HepG2 (cell line): ENCODE data around the gene PLA2G7. TPM values are rescaled to one million over a fixed set of nuclear protein-coding genes. Genes with fewer than 3 reads are reported as not detected.

ENCODE experiments used
- GFI1 ChIP-seq: sonication (generic); formaldehyde crosslinking; IDR thresholded peaks from 2 replicates; pipeline ENCODE4 v1.5.0; 2020; ENCODE audit warnings: missing genetic modification reagents, mild to moderate bottlenecking, borderline replicate concordance
- REXO4 ChIP-seq: sonication (generic); formaldehyde crosslinking; IDR thresholded peaks from 2 replicates; pipeline ENCODE4 v1.8.0; 2022; ENCODE audit warnings: missing genetic modification reagents, mild to moderate bottlenecking, borderline replicate concordance
- RORA ChIP-seq: sonication (generic); formaldehyde crosslinking; IDR thresholded peaks from 2 replicates; pipeline ENCODE4 v1.5.0; 2020; ENCODE audit warnings: mild to moderate bottlenecking, missing genetic modification reagents, moderate library complexity
- ZNF556 ChIP-seq: sonication (generic); formaldehyde crosslinking; IDR thresholded peaks from 2 replicates; pipeline ENCODE4 v1.4.0; 2020; ENCODE audit warnings: mild to moderate bottlenecking, missing genetic modification reagents, borderline replicate concordance
- polyA plus RNA-seq, 8 experiments: library from polyadenylated mRNA; depleted of rRNA in 3 of 8; stranded (reverse) in 7 of 8; unstranded in 1 of 8; fragments of >200 nt; fragmentation: Illumina TruSeq in 4 of 8; extraction: Trizol in 4 of 8; gene quantifications; 2 replicates each; pipeline versions ENCODE4 v1.2.1 to v1.2.3, GENCODE V29; 2011 to 2016; ENCODE audit warnings: low read depth in 4 of 8, missing spikeins in 1 of 8, mixed read lengths in 1 of 8; ENCODE audit not compliant: insufficient read depth in 1 of 8
- total RNA-seq, 5 experiments: library from RNA; depleted of rRNA; stranded (reverse); fragments of >200 nt; fragmentation: Illumina TruSeq; extraction: Trizol; gene quantifications; 2 replicates each; pipeline ENCODE4 v1.2.3, GENCODE V29; 2016; ENCODE audit warnings: low read depth in 1 of 5
- TF ChIP-seq, protein P1 (sequence below): sonication (generic); formaldehyde crosslinking; IDR thresholded peaks from 2 replicates; pipeline ENCODE4 v1.4.0; 2020; ENCODE audit warnings: missing genetic modification reagents, borderline replicate concordance
- TF ChIP-seq, protein P2 (sequence below), 2 experiments: sonication (generic) in 1 of 2; formaldehyde crosslinking in 1 of 2; IDR thresholded peaks; 2 replicates each; pipeline versions ENCODE4 v1.4.0 to v1.6.1; 2016 to 2020; ENCODE audit warnings: borderline replicate concordance in 1 of 2, low read depth in 1 of 2, mild to moderate bottlenecking in 1 of 2, missing genetic modification reagents in 1 of 2

PLA2G7 gene
- total and polyA plus RNA-seq, 2 of the 13 experiments (the other 11 are each of a cell fraction or from before 2014, with no cell fraction given): not detected

DNA sequence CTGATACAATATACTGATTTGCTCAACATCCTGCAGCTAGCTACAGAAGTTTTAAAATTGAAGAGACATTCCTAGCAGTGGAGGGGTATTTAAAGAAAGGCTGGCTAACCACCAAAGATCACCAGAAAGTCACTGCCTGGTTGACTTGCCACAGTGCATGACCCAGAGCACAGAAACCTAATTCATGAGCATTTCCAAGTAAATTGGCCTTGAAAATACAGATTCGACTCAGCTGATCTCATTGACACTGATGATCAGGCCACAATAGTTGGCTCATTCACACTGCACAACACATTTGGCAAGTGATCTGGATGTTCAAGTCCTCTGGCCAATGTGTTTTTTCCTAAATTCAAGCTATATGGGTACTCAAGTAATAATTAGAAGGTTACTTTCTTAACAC is 60.8 kb downstream of the PLA2G7 start (continued):
- TF ChIP-seq, protein P1, sequence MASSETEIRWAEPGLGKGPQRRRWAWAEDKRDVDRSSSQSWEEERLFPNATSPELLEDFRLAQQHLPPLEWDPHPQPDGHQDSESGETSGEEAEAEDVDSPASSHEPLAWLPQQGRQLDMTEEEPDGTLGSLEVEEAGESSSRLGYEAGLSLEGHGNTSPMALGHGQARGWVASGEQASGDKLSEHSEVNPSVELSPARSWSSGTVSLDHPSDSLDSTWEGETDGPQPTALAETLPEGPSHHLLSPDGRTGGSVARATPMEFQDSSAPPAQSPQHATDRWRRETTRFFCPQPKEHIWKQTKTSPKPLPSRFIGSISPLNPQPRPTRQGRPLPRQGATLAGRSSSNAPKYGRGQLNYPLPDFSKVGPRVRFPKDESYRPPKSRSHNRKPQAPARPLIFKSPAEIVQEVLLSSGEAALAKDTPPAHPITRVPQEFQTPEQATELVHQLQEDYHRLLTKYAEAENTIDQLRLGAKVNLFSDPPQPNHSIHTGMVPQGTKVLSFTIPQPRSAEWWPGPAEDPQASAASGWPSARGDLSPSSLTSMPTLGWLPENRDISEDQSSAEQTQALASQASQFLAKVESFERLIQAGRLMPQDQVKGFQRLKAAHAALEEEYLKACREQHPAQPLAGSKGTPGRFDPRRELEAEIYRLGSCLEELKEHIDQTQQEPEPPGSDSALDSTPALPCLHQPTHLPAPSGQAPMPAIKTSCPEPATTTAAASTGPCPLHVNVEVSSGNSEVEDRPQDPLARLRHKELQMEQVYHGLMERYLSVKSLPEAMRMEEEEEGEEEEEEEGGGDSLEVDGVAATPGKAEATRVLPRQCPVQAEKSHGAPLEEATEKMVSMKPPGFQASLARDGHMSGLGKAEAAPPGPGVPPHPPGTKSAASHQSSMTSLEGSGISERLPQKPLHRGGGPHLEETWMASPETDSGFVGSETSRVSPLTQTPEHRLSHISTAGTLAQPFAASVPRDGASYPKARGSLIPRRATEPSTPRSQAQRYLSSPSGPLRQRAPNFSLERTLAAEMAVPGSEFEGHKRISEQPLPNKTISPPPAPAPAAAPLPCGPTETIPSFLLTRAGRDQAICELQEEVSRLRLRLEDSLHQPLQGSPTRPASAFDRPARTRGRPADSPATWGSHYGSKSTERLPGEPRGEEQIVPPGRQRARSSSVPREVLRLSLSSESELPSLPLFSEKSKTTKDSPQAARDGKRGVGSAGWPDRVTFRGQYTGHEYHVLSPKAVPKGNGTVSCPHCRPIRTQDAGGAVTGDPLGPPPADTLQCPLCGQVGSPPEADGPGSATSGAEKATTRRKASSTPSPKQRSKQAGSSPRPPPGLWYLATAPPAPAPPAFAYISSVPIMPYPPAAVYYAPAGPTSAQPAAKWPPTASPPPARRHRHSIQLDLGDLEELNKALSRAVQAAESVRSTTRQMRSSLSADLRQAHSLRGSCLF (CRISPR knock-in tag): no peak
- TF ChIP-seq, protein P2, sequence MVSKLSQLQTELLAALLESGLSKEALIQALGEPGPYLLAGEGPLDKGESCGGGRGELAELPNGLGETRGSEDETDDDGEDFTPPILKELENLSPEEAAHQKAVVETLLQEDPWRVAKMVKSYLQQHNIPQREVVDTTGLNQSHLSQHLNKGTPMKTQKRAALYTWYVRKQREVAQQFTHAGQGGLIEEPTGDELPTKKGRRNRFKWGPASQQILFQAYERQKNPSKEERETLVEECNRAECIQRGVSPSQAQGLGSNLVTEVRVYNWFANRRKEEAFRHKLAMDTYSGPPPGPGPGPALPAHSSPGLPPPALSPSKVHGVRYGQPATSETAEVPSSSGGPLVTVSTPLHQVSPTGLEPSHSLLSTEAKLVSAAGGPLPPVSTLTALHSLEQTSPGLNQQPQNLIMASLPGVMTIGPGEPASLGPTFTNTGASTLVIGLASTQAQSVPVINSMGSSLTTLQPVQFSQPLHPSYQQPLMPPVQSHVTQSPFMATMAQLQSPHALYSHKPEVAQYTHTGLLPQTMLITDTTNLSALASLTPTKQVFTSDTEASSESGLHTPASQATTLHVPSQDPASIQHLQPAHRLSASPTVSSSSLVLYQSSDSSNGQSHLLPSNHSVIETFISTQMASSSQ (IDR thresholded peaks at IDR 0.05; ENCODE audit: low read depth): no peak
- TF ChIP-seq, protein P2 (CRISPR knock-in tag; IDR thresholded peaks at IDR 0.05; ENCODE audit: borderline replicate concordance): no peak
- no peak for TF ChIP-seq ZNF556 (CRISPR knock-in tag)
- TF ChIP-seq GFI1: no peak
- TF ChIP-seq RORA (CRISPR knock-in tag): no peak
- TF ChIP-seq REXO4: no peak
- TF ChIP-seq, all 625 proteins: peak for 0
